Measurements from ENCODE around the gene GRIK1.

Gene GRIK1

GRCh38 chr21:29506947-29507346 is 432.8 kb downstream of the GRIK1 start:
- TF ChIP-seq CTCF (IDR thresholded peaks at IDR 0.05; ENCODE audit: insufficient read depth, missing control alignments) = no peak
- FAIRE-seq = no peak

GRCh38 chr21:29506214-29506613 is 433.6 kb downstream of the GRIK1 start:
- TF ChIP-seq CTCF (IDR thresholded peaks at IDR 0.05; ENCODE audit: insufficient read depth, missing control alignments) = no peak
- FAIRE-seq = no peak
- no peak for DNase-seq (ENCODE audit: insufficient read length, low spot score)

More at GRCh38 chr21:29506947-29507346, 432.8 kb downstream of the GRIK1 start:
- no peak for DNase-seq (ENCODE audit: insufficient read length, low spot score)

DNA sequence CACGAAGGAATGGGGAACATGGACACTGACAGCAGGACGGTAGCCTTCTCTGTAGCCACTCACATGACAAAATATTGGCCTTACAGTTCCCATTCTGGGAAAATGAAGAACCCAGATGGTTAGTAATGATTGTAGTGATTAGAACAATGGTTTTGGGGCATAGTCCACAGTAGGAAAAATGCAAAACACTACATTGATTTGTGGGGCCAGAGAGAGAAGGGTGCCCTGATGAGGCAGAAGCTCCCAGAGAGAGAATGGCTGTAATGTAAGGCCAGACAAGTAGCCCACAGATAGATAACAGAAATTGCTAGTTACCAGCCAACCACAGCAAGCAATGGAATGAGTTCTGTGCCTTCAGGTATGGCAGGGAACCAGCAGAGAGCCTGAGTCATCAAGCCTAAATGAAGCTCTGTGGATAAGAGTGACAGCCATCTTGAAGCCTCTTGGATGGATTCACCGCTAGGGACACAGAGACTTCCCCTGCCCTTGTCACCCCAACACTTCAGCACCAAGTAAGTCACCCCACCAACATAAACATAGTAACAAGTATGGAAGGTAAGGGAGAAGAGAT is 435.0 kb downstream of the GRIK1 start:
- FAIRE-seq (no peak), DNase-seq (ENCODE audit: insufficient read length, low spot score) (no peak)
- TF ChIP-seq CTCF (IDR thresholded peaks at IDR 0.05; ENCODE audit: insufficient read depth, missing control alignments) = no peak

DNA sequence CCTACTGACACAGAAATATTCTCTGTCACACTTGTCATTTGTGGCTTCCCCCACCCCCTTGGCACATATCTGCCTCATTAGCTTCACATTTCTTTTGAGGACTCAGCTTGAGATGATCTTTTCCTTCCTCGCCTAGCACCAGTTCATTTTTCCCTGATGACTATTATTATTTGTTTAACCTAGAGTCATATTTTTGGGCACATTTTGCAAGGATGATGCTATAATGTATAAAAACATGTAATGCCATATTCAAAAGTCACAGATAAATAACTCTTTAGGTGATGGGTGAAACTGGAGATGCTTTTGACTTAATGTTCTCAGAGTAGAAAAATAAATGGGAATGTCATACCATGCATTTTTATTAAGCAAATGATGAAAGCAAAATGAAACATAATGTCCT is 438.3 kb downstream of the GRIK1 start:
- TF ChIP-seq CTCF (IDR thresholded peaks at IDR 0.05; ENCODE audit: insufficient read depth, missing control alignments) = no peak
- DNase-seq (ENCODE audit: insufficient read length, low spot score) (no peak), FAIRE-seq (no peak)

GRCh38 chr21:29499734-29500343 is 440.0 kb downstream of the GRIK1 start:
- peak; percentile 56 for TF ChIP-seq CTCF (IDR thresholded peaks at IDR 0.05; ENCODE audit: insufficient read depth, missing control alignments)
- DNase-seq (ENCODE audit: insufficient read length, low spot score) = peak; percentile 27
- no peak for FAIRE-seq

DNA sequence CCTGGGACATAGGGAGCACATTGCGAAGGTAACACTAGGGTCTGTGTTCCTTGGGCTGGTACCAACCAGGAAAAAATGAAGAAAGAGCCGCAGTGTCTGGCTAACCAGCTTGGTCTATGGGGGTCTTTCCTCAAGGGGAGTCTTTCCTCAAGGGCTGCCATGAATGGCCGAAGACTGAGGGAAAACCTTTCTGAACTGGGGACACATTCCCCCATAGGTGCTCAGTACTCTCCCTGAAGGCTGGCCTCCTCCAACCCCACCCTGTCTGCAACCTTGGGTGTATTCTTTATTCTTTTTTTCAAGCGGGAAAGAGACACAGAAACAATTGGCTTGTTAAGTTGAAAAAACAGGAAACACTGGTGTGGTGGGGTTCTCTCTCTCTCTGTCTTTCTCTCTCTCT is 440.6 kb downstream of the GRIK1 start:
- no peak for TF ChIP-seq CTCF (IDR thresholded peaks at IDR 0.05; ENCODE audit: insufficient read depth, missing control alignments)
- no peak for FAIRE-seq
- no peak for DNase-seq (ENCODE audit: insufficient read length, low spot score)

- DNase-seq (ENCODE audit: insufficient read length, low spot score) (no peak), FAIRE-seq (no peak)
- TF ChIP-seq CTCF (IDR thresholded peaks at IDR 0.05; ENCODE audit: insufficient read depth, missing control alignments) = no peak
Observed at GRCh38 chr21:29496337-29496736, 443.5 kb downstream of the GRIK1 start.
